GM23338 (cell line): Measurements from ENCODE around the gene RLN2. TPM values are rescaled to one million over a fixed set of nuclear protein-coding genes. Genes with fewer than 3 reads are reported as not detected.

ENCODE experiments used
- ATAC-seq: fragments of 200-7000 bp; cut with Tn5 transposase; 3 replicates; pipeline ENCODE4 v1.9.1; 2020
- DNase-seq: peaks from one replicate; pipeline ENCODE4 v3.0.0-alpha.2; 2015; ENCODE audit warnings: low spot score
- H2AFZ ChIP-seq: fragments of 200-600 bp; sonication (generic); 2 replicates; pipeline ENCODE4 v1.8.0; 2016; ENCODE audit warnings: antibody characterized with exemption, mild to moderate bottlenecking, moderate library complexity
- H3F3A ChIP-seq: fragments of 200-600 bp; sonication (generic); replicated peaks from 2 replicates; pipeline ENCODE4 v1.8.0; 2017; ENCODE audit warnings: antibody characterized with exemption, mixed run types, low read depth
- H3K27ac ChIP-seq: fragments of 200-600 bp; sonication (generic); 2 replicates; pipeline ENCODE4 v1.6.1; 2016; ENCODE audit warnings: low read depth
- H3K27me3 ChIP-seq: fragments of 200-600 bp; sonication (generic); 2 replicates; pipeline ENCODE4 v1.8.0; 2016; ENCODE audit warnings: mild to moderate bottlenecking, mixed run types, moderate library complexity; ENCODE audit not compliant: insufficient read depth
- H3K36me3 ChIP-seq: fragments of 200-600 bp; sonication (generic); 2 replicates; pipeline ENCODE4 v1.8.0; 2016; ENCODE audit warnings: mild to moderate bottlenecking; ENCODE audit not compliant: insufficient read depth
- H3K4me1 ChIP-seq: fragments of 200-600 bp; sonication (generic); 2 replicates; pipeline ENCODE4 v1.8.0; 2016; ENCODE audit warnings: mild to moderate bottlenecking, moderate library complexity; ENCODE audit not compliant: insufficient read depth
- H3K4me2 ChIP-seq: fragments of 200-600 bp; sonication (generic); 2 replicates; pipeline ENCODE4 v1.7.1; 2017; ENCODE audit warnings: mixed run types
- H3K4me3 ChIP-seq: fragments of 200-600 bp; sonication (generic); 2 replicates; pipeline ENCODE4 v1.6.1; 2016; ENCODE audit warnings: mixed run types
- H3K79me2 ChIP-seq: fragments of 200-600 bp; sonication (generic); replicated peaks from 2 replicates; pipeline ENCODE4 v1.8.0; 2017; ENCODE audit warnings: mild to moderate bottlenecking; ENCODE audit not compliant: insufficient read depth
- H3K9me2 ChIP-seq: fragments of 200-600 bp; sonication (generic); 2 replicates; pipeline ENCODE4 v1.8.0; 2017; ENCODE audit not compliant: insufficient read depth
- H4K20me1 ChIP-seq: fragments of 200-600 bp; sonication (generic); replicated peaks from 2 replicates; pipeline ENCODE4 v1.8.0; 2017; ENCODE audit warnings: mild to moderate bottlenecking; ENCODE audit not compliant: insufficient read depth
- H3K27ac Mint-ChIP-seq: 2 replicates; pipeline ENCODE4 v1.8.0; 2020; ENCODE audit warnings: inconsistent platforms, mild to moderate bottlenecking, moderate library complexity, mixed read lengths
- H3K27me3 Mint-ChIP-seq: 3 replicates; pipeline ENCODE4 v1.8.0; 2022; ENCODE audit warnings: low read depth, mild to moderate bottlenecking, moderate library complexity, mixed read lengths, inconsistent platforms; ENCODE audit not compliant: insufficient read depth, poor library complexity
- H3K36me3 Mint-ChIP-seq: 3 replicates; pipeline ENCODE4 v1.8.0; 2021; ENCODE audit warnings: low read depth, mild to moderate bottlenecking, inconsistent platforms, moderate library complexity, mixed read lengths
- H3K4me1 Mint-ChIP-seq: 3 replicates; pipeline ENCODE4 v1.8.0; 2020; ENCODE audit warnings: mild to moderate bottlenecking, inconsistent platforms, mixed read lengths
- H3K4me3 Mint-ChIP-seq: 3 replicates; pipeline ENCODE4 v1.8.0; 2021; ENCODE audit warnings: moderate library complexity, mild to moderate bottlenecking, inconsistent platforms, mixed read lengths
- H3K9me3 Mint-ChIP-seq: 3 replicates; pipeline ENCODE4 v1.8.0; 2020; ENCODE audit warnings: moderate library complexity, mild to moderate bottlenecking, inconsistent platforms, mixed read lengths
- CREB1 ChIP-seq: fragments of 250-450 bp; sonication (Bioruptor Pico); IDR thresholded peaks from 2 replicates; pipeline ENCODE4 v1.5.0; 2020; ENCODE audit warnings: low read depth, mild to moderate bottlenecking, moderate library complexity
- EZH2phosphoT487 ChIP-seq: fragments of 200-600 bp; sonication (generic); IDR thresholded peaks from one replicate; pipeline ENCODE4 v1.8.1; 2018; ENCODE audit warnings: antibody characterized with exemption; ENCODE audit not compliant: unreplicated experiment
- NANOG ChIP-seq: IDR thresholded peaks from 2 replicates; pipeline ENCODE4 v1.6.1; 2016; ENCODE audit warnings: antibody characterized with exemption, borderline replicate concordance
- POLR2AphosphoS5 ChIP-seq: IDR thresholded peaks from 2 replicates; pipeline ENCODE4 v1.6.1; 2016; ENCODE audit warnings: antibody characterized with exemption, low read depth
- STAT1 ChIP-seq: IDR thresholded peaks from one replicate; pipeline ENCODE4 v1.6.1; 2016; ENCODE audit warnings: antibody characterized with exemption; ENCODE audit not compliant: unreplicated experiment
- ZNF114 ChIP-seq: fragments of 250-450 bp; sonication (Bioruptor Pico); IDR thresholded peaks from 2 replicates; pipeline ENCODE4 v1.5.0; 2020; ENCODE audit warnings: mild to moderate bottlenecking, moderate library complexity
- polyA plus RNA-seq: library from polyadenylated mRNA; unstranded; fragments of >200 nt; fragmentation: Nextera tagmentation; extraction: Ambion mirVana; gene quantifications from 2 replicates; pipeline ENCODE4 v1.2.1, GENCODE V29; 2016
- total RNA-seq: library from RNA; depleted of rRNA; stranded (reverse); fragments of >200 nt; shearing (Covaris generic); gene quantifications from 2 replicates; pipeline ENCODE4 v1.2.3, GENCODE V29; 2014
- TF ChIP-seq, protein P1 (sequence below): IDR thresholded peaks from 2 replicates; pipeline ENCODE4 v1.6.1; 2016; ENCODE audit warnings: antibody characterized with exemption
- TF ChIP-seq, protein P2 (sequence below), 2 experiments: fragments of 200-600 bp in 1 of 2; sonication (generic) in 1 of 2; conservative IDR thresholded peaks; 2 replicates each; pipeline versions ENCODE4 v1.5.1 to v1.6.1; 2016 to 2017; ENCODE audit warnings: antibody characterized with exemption in 2 of 2, low read depth in 2 of 2, mild to moderate bottlenecking in 2 of 2, moderate library complexity in 1 of 2
- TF ChIP-seq, protein P3 (sequence below): fragments of 250-450 bp; sonication (Bioruptor Pico); IDR thresholded peaks from 2 replicates; pipeline ENCODE4 v1.5.0; 2020; ENCODE audit warnings: mild to moderate bottlenecking, moderate library complexity

Gene RLN2
- total and polyA plus RNA-seq, 2 experiments from 2014 or later: 4.0 to 10.6 TPM

DNA sequence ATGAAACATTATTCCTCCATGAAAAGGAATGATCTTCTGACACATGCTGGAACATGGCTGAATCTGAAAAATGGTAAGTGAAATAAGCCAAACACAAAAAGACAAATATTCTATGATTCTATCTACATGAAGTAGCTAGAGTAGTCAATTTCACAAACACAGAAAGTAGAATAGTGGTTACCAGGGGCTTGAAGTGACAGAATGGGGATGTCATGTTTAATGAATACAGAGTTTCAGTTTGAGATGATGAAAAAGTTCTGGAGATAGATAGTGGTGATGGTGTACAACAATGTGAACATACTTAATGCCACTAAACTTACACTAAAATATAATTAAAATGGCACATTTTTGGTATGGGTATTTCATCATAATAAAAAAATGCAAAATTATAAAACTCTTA is 18.3 kb downstream of the RLN2 start:
- Histone ChIP-seq H3K27me3 (no peaks in the 10 kb centered on the region), H2AFZ (no peak overlapping the region), H3K27ac (no peak overlapping the region), H3F3A (no peaks in the 10 kb centered on the region), H3K36me3 (no peaks in the 10 kb centered on the region), H3K4me2 (no peak overlapping the region), H4K20me1 (no peaks in the 10 kb centered on the region), H3K4me3 (no peak overlapping the region), H3K9me2 (no peaks in the 10 kb centered on the region), H3K4me1 (no peaks in the 10 kb centered on the region), H3K79me2 (no peaks in the 10 kb centered on the region)
- Mint-ChIP-seq H3K27me3 (no peaks in the 10 kb centered on the region), H3K9me3 (no peaks in the 10 kb centered on the region), H3K4me1 (no peaks in the 10 kb centered on the region), H3K27ac (no peak overlapping the region), H3K36me3 (no peaks in the 10 kb centered on the region), H3K4me3 (no peak overlapping the region)
- ATAC-seq (no peak), DNase-seq (no peak)
- no peak for TF ChIP-seq CREB1
- TF ChIP-seq ZNF114 (CRISPR knock-in tag): no peak
- TF ChIP-seq, protein P1, sequence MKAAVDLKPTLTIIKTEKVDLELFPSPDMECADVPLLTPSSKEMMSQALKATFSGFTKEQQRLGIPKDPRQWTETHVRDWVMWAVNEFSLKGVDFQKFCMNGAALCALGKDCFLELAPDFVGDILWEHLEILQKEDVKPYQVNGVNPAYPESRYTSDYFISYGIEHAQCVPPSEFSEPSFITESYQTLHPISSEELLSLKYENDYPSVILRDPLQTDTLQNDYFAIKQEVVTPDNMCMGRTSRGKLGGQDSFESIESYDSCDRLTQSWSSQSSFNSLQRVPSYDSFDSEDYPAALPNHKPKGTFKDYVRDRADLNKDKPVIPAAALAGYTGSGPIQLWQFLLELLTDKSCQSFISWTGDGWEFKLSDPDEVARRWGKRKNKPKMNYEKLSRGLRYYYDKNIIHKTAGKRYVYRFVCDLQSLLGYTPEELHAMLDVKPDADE: no peak
- TF ChIP-seq, protein P2, sequence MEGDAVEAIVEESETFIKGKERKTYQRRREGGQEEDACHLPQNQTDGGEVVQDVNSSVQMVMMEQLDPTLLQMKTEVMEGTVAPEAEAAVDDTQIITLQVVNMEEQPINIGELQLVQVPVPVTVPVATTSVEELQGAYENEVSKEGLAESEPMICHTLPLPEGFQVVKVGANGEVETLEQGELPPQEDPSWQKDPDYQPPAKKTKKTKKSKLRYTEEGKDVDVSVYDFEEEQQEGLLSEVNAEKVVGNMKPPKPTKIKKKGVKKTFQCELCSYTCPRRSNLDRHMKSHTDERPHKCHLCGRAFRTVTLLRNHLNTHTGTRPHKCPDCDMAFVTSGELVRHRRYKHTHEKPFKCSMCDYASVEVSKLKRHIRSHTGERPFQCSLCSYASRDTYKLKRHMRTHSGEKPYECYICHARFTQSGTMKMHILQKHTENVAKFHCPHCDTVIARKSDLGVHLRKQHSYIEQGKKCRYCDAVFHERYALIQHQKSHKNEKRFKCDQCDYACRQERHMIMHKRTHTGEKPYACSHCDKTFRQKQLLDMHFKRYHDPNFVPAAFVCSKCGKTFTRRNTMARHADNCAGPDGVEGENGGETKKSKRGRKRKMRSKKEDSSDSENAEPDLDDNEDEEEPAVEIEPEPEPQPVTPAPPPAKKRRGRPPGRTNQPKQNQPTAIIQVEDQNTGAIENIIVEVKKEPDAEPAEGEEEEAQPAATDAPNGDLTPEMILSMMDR (conservative IDR thresholded peaks at IDR 0.05; ENCODE audit: low read depth in 2 of 2): no peak
- TF ChIP-seq, protein P3, sequence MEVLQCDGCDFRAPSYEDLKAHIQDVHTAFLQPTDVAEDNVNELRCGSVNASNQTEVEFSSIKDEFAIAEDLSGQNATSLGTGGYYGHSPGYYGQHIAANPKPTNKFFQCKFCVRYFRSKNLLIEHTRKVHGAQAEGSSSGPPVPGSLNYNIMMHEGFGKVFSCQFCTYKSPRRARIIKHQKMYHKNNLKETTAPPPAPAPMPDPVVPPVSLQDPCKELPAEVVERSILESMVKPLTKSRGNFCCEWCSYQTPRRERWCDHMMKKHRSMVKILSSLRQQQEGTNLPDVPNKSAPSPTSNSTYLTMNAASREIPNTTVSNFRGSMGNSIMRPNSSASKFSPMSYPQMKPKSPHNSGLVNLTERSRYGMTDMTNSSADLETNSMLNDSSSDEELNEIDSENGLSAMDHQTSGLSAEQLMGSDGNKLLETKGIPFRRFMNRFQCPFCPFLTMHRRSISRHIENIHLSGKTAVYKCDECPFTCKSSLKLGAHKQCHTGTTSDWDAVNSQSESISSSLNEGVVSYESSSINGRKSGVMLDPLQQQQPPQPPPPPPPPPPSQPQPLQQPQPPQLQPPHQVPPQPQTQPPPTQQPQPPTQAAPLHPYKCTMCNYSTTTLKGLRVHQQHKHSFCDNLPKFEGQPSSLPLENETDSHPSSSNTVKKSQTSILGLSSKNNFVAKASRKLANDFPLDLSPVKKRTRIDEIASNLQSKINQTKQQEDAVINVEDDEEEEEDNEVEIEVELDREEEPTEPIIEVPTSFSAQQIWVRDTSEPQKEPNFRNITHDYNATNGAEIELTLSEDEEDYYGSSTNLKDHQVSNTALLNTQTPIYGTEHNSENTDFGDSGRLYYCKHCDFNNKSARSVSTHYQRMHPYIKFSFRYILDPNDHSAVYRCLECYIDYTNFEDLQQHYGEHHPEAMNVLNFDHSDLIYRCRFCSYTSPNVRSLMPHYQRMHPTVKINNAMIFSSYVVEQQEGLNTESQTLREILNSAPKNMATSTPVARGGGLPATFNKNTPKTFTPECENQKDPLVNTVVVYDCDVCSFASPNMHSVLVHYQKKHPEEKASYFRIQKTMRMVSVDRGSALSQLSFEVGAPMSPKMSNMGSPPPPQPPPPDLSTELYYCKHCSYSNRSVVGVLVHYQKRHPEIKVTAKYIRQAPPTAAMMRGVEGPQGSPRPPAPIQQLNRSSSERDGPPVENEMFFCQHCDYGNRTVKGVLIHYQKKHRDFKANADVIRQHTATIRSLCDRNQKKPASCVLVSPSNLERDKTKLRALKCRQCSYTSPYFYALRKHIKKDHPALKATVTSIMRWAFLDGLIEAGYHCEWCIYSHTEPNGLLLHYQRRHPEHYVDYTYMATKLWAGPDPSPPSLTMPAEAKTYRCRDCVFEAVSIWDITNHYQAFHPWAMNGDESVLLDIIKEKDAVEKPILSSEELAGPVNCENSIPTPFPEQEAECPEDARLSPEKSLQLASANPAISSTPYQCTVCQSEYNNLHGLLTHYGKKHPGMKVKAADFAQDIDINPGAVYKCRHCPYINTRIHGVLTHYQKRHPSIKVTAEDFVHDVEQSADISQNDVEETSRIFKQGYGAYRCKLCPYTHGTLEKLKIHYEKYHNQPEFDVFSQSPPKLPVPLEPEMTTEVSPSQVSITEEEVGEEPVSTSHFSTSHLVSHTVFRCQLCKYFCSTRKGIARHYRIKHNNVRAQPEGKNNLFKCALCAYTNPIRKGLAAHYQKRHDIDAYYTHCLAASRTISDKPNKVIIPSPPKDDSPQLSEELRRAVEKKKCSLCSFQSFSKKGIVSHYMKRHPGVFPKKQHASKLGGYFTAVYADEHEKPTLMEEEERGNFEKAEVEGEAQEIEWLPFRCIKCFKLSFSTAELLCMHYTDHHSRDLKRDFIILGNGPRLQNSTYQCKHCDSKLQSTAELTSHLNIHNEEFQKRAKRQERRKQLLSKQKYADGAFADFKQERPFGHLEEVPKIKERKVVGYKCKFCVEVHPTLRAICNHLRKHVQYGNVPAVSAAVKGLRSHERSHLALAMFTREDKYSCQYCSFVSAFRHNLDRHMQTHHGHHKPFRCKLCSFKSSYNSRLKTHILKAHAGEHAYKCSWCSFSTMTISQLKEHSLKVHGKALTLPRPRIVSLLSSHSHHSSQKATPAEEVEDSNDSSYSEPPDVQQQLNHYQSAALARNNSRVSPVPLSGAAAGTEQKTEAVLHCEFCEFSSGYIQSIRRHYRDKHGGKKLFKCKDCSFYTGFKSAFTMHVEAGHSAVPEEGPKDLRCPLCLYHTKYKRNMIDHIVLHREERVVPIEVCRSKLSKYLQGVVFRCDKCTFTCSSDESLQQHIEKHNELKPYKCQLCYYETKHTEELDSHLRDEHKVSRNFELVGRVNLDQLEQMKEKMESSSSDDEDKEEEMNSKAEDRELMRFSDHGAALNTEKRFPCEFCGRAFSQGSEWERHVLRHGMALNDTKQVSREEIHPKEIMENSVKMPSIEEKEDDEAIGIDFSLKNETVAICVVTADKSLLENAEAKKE (CRISPR knock-in tag): no peak
- TF ChIP-seq STAT1: no peak
- TF ChIP-seq NANOG: no peak
- TF ChIP-seq EZH2phosphoT487: no peak
- no peak for TF ChIP-seq POLR2AphosphoS5
